ENCODE data around the gene WNK4. TPM values are rescaled to one million over a fixed set of nuclear protein-coding genes. Genes with fewer than 3 reads are reported as not detected.

Gene WNK4
- total and polyA plus RNA-seq, 9 of the 15 experiments (the other 6 are each of a cell fraction or from before 2014, with no cell fraction given): 0.32 to 25.8 (median 4.5) TPM

DNA sequence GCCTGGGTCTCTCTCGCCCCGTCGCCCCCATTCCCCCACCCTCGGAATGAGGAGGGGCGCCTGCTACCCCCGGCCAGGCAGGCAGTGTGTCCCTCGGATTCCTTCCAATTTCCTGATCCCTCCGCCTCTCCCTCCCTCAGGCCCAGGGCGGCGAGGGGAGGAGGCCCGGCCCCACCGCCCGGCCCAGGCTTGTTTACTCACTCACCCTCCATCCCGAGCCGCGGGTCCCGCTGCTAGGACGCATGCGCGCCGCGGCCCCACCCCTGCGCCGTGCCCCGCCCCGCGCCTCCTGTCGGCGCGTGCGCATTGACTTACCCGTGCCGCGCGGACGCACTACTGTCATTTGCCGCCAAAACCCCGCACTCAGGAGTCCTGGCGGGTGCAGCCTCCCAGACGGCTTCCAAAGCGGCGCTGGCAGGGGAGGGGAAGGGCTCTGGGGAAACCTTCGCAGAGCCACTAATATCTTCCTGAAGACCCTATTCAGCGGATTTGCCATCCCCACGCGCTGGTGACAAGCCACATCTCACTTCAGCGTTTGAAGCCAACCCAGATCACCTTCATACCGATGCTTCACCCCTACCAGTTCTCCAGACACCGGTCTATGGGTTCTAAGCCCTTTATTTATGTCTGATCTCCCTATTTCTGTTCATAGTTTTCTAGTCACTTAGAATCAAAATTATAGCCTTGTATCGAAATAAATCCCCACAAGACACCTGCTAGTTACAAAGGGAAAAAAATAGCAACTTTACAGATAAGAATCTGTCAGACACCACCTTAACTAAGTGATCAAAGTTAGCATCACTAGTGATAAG lies 35.4 kb upstream of the WNK4 start, which contains the start of gene EZH1 (continued):
- TF ChIP-seq SP1 (CRISPR knock-in tag; IDR thresholded peaks at IDR 0.05): peak; percentile 20; the same call in 1 of the 2 replicates
- TF ChIP-seq THRA (IDR thresholded peaks at IDR 0.05): no peak
- peak; percentile 41; the same call in 1 of the 2 replicates for TF ChIP-seq MYC (IDR thresholded peaks at IDR 0.05; ENCODE audit: low read depth, low read length)
- no peak for TF ChIP-seq MYC (CRISPR knock-in tag; IDR thresholded peaks at IDR 0.05; ENCODE audit: borderline replicate concordance, low read depth)
- TF ChIP-seq, protein P1, sequence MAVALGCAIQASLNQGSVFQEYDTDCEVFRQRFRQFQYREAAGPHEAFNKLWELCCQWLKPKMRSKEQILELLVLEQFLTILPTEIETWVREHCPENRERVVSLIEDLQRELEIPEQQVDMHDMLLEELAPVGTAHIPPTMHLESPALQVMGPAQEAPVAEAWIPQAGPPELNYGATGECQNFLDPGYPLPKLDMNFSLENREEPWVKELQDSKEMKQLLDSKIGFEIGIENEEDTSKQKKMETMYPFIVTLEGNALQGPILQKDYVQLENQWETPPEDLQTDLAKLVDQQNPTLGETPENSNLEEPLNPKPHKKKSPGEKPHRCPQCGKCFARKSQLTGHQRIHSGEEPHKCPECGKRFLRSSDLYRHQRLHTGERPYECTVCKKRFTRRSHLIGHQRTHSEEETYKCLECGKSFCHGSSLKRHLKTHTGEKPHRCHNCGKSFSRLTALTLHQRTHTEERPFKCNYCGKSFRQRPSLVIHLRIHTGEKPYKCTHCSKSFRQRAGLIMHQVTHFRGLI (CRISPR knock-in tag; IDR thresholded peaks at IDR 0.05): 0 out of 2 replicates have a peak, but pooled peaks have one; percentile 50
- no peak for TF ChIP-seq NFYB (IDR thresholded peaks at IDR 0.05; ENCODE audit: extremely low read depth, insufficient read length)
- TF ChIP-seq ZNF785 (CRISPR knock-in tag; IDR thresholded peaks at IDR 0.05): no peak
- no peak for TF ChIP-seq CHCHD3 (CRISPR knock-in tag; IDR thresholded peaks at IDR 0.05)
- no peak for TF ChIP-seq ZNF584 (CRISPR knock-in tag; IDR thresholded peaks at IDR 0.05; ENCODE audit: low read depth)
- peak; percentile 95 to 97 for TF ChIP-seq FOXK2 (conservative IDR thresholded peaks at IDR 0.05 in 1 of 2, IDR thresholded peaks at IDR 0.05 in 1 of 2; ENCODE audit: low read depth in 2 of 2)
- TF ChIP-seq RHOXF2B (CRISPR knock-in tag; conservative IDR thresholded peaks at IDR 0.05): no peak
- TF ChIP-seq SLC30A9 (CRISPR knock-in tag; IDR thresholded peaks at IDR 0.05): no peak
- no peak for TF ChIP-seq CAMTA2 (CRISPR knock-in tag; conservative IDR thresholded peaks at IDR 0.05)
- TF ChIP-seq C11orf30 (IDR thresholded peaks at IDR 0.05; ENCODE audit: low read depth): no peak
- no peak for TF ChIP-seq SMAD2 (IDR thresholded peaks at IDR 0.05; ENCODE audit: low read depth, low read length)
- TF ChIP-seq ETV5 (CRISPR knock-in tag; IDR thresholded peaks at IDR 0.05; ENCODE audit: low read depth): no peak
- 0 out of 2 replicates have a peak, but pooled peaks have one; percentile 31 for TF ChIP-seq ZNF232 (CRISPR knock-in tag; IDR thresholded peaks at IDR 0.05)
- TF ChIP-seq PML (IDR thresholded peaks at IDR 0.05; ENCODE audit: low read length): no peak
- 0 out of 2 replicates have a peak, but pooled peaks have one; percentile 46 for TF ChIP-seq CREM (IDR thresholded peaks at IDR 0.05; ENCODE audit: low read depth)
- TF ChIP-seq ZC3H11A (IDR thresholded peaks at IDR 0.05; ENCODE audit: low read depth, low read length): no peak
- peak; percentile 83 for TF ChIP-seq E2F8 (IDR thresholded peaks at IDR 0.05; ENCODE audit: low read depth, partially characterized antibody)
- no peak for TF ChIP-seq TEAD4 (IDR thresholded peaks at IDR 0.05; ENCODE audit: low read length)
- peak; percentile 54; the same call in 1 of the 2 replicates for TF ChIP-seq TEAD4 (CRISPR knock-in tag; IDR thresholded peaks at IDR 0.05; ENCODE audit: borderline replicate concordance)

All from K562 (cell line).